GM19043 (cell line): ENCODE data around the gene LPIN3.

Experiments
- ATAC-seq: cut with Tn5 transposase; IDR thresholded peaks from one replicate; pipeline ENCODE4 v1.9.1; 2021; ENCODE audit warnings: low read depth; ENCODE audit not compliant: unreplicated experiment

Gene LPIN3

DNA sequence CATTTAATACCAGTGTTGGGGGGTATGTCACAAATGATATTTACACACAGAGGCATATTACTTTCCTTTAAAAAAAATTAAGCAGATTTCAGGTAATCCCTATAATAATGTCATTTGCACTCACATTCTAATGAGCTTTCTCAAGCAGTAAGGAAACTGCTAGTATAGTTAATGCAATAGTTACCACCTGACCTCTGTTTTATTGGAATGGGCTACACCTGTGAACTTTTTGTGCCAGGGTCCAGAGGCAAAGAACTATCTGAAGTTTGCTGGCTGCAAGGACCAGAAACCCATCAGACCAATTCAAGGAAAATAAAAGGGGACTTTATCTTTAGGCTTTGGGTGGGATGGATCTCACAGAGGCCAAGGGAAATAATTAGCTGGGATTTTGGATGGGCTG lies 20.2 kb upstream of the LPIN3 start:
- ATAC-seq, result no peak

DNA sequence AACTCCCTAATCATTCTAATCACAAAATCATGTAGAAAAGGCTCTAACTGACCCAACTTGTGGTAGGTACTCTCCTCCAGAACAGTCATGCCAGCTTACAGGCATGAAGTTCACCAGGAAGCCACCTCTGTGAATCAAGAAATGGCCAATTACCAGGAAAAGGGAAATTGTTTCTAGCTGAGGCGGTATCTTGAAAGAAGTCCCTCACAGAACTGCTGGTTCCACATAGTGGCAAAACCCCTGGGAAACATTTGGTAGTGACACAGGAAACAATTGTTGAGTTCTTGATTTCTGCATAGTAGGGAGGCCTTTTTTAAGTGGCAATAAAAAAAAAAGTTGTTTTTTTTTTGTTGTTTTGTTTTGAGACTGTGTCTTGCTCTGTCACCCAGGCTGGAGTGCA lies 19.6 kb upstream of the LPIN3 start:
- no peak for ATAC-seq

DNA sequence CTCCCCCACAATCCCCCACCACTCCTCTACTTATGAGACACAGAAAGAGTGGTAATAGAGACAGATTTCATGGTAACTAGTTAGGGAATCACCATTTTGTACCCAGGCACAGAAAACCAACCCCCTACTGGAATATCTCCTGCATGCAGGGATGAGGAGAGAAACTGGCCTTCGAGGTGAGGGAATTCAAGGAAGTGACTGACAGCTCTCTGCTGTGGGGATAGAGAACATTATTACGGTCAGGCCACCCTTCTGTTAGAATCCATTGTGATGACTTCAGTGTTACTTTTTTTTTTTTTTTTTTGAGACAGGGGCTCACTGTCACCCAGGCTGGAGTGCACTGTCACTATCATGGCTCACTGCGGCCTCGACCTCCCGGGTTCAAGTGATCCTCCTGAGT lies 13.4 kb upstream of the LPIN3 start:
- ATAC-seq, result no peak

DNA sequence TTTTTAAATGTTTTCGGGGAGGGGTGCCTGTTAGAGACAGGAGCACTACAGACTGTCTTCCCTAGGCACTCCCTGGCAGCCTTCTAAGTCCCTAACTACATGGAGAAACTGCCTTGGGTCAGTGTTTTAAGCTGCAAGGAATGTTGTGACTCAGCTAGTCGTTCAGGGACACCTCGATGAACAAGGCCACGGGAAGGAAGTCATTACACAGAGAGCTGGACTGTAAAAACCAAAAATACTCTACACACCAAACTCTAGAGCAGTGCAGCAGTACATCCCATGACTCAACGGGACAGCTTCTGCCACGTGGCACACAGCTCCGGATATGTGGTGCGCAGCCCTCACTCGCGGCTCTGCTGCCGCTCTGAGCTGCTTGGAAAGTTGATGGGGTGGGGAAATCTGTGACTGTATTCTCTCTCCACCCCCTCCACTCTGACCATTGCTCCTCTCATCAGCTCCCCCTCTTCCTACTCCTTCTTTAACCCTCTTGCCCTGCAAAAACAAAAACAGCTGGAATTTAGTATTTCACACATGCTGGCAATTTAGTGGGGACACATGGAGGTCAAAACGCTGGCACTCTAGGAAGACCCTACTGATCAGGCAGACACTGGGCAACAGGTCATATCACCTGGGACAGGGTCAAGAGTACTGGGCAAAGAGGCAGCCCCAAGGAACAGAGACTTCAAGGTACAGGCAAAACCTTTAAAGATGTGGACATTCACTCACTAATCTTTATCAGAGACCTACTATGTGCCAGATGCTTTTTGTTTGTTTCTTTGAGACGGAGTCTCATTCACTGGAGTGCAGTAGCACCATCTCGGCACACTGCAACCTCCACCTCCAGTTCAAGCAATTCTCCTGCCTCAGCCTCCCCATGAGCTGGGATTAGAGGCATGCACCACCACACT lies 10.9 kb upstream of the LPIN3 start:
- ATAC-seq, result peak; percentile 89

DNA sequence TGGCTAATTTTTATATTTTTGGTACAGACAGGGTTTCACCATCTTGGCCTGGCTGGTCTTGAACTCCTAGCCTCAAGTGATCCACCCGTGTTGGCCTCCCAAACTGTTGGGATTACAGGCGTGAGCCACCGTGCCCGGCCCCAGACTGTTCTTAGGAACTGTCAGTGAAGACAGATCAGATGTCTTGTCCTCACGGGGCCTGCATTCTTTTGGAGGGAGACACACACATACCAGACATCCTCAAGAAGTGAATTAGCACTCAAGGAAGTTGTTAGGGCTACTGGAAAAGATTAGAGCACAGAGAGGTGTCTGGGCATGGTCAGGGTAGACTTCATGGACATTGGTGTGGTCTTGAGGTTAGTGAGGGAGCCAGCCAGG lies 10.3 kb upstream of the LPIN3 start:
- no peak for ATAC-seq

DNA sequence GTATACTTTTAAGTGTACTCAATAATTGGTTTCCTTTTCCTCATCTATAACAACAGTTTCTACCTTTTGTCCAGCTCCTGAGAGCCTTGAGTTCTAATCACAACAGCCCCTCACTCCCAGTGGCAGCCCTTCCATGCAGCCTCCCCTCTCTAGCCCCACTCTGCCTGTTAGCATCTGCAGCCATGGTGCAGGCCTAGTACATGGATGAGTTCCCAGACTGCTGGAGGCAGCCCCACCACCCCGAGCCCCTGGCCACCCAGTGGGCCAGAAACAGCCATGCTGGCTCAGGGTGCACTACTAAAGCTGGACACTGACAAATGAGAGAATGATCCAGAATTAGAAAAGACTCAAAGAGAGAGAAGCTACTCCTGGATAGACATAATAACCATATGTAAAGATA lies 9.7 kb upstream of the LPIN3 start:
- ATAC-seq, result no peak

DNA sequence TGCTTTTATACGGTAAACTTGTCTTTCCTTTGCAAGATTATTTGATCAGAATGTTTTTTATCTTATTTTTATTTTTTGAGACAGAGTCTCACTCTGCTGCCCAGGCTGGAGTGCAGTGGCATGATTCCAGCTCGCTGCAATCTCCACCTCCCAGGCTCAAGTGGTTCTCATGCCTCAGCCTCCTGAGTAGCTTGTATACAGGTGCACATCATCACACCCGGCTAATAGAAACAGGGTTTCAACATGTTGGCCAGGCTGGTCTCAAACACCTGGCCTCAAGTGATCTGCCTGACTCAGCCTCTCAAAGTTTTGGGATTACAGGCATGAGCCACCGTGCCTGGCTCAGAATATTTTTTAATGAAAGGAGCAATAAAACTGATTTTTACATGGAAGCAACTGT lies 8.9 kb upstream of the LPIN3 start:
- ATAC-seq, result no peak

DNA sequence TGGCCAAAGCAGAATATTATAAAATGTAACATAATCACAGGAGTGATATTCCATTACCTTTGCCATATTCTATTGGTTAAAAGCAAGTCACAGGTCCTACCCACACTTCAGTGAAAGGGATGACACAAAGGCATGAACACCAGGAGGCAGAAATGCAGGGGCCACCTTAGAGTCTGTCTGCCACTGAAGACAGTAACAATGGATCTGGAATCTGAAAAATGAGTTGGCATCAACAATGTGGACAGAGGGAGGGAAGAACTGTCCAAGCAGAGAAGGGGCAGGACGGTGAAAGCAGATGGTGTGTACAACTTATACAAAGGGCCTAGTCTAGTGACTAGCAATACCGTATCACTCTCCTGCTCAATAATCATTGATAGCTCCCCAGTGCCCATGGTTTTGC lies 6.6 kb upstream of the LPIN3 start:
- no peak for ATAC-seq

DNA sequence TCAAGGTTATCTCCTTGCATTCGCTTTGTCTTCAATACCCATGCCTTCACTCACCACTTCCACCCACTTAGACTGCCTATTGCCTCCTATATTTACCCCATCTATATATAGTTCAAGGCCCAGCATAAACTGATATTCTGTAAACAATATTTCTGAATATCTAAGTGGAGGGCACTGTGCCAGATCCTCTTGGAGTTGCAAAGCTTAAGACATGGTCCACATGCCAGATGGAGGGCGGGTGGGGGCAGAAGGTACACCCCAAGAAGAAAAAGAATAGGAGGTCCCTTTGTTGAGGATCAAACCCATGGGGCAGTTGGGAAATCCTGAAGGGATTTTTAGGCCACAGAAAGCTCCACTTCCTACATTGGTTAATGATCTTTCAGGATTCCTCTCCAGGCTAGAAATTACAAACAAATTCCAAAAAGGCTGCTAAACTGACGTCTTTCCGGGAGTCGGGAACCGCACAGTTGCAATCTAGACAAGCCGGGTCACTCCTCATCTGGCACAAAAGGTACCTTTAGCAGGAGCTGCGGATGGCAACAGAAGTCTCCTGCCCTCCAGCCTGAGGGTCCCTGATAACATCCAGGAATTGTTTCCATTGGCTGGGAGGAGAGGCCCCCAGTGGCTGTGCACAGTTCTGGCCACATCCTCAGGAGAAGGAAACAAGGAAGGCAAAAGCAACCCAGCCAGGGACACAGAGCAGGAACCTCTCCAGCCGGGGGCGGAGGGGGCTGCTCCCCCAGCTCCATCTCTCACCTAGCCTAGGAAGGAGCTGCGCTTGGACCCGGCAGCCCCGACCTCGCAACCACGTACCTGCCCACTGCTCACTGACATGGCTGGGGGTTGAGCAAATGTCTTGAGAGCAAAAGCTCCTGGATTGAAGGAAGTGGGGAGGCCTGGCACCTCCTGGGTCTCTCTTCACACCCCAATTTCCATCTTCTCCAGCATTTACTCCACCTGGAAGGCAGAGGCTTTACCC lies 5.9 kb upstream of the LPIN3 start:
- ATAC-seq, result no peak

DNA sequence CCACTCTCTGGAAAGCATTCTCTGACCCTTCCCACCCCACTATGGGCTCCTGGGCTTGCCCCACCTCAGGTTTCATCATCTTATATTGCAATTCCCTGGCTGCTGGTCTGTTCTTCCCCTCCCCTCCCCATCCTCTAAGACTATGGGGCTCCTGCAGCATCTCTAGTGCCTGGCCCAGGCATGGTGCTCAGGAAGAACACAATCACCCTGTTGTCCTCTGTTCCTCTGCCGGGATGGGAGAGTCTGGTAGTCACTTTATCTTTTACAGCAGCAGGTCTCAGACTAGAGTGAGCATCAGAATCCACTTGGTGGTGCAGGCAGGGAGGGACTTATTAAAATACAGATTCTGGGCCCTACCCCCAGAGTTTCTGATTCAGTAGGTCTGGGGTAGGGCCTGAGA lies 5.0 kb upstream of the LPIN3 start:
- ATAC-seq, result no peak

DNA sequence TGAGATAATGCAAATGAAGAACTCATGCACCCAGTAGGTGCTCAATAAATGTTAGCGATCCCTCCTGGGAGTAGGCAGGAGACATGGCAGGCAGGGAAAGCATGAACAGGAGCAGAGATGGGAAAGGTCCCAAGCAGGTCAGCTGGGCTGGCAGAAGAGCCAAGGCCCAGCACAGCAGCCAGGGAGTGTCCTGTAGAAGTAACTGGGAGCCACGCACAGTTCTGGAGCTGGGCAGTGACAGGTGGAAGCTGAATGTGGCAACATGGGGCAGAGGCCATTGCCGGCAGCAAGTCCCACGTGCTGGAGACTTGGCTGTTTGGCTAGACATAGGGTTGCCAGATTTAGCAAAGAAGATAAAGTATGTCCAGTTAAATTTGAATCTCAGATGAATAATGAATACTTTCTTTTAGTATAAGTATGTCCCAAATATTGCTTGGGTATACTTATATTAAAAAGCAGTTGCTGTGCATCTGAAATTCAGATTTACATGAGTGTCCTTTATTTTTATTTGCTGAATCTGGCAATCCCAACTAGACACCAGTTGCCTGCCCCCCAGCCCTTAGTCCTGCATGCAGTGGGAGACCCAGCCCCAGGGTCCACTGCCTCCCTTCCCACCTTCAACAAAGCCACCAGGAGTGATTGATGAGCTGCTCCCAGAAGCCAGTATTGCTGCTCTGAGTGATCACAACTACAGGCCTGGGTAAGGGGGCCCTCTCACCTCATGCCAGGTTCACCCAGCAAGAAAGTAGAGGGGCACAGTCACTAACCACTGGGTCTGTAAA lies 3.7 kb upstream of the LPIN3 start:
- ATAC-seq, result no peak

DNA sequence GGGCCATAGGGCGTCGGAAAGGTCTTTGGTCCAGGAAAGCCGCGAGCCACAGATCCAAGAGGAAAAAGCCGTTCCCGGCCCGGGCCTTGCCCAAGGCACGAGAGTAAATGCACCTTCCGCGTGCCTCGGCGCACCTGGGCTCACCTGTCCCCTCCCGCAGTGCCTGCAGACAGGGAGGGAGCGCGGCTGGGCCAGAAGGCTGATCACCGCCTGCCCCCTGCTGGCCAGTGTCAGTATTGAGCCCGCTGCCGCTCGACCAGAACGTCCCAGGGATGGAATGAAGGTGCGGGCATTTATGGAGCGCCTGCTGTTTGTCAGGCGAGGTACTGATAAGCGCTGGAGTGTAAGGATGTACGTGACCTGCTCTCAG lies 679 bp upstream of the LPIN3 start:
- ATAC-seq, result peak; percentile 72

DNA sequence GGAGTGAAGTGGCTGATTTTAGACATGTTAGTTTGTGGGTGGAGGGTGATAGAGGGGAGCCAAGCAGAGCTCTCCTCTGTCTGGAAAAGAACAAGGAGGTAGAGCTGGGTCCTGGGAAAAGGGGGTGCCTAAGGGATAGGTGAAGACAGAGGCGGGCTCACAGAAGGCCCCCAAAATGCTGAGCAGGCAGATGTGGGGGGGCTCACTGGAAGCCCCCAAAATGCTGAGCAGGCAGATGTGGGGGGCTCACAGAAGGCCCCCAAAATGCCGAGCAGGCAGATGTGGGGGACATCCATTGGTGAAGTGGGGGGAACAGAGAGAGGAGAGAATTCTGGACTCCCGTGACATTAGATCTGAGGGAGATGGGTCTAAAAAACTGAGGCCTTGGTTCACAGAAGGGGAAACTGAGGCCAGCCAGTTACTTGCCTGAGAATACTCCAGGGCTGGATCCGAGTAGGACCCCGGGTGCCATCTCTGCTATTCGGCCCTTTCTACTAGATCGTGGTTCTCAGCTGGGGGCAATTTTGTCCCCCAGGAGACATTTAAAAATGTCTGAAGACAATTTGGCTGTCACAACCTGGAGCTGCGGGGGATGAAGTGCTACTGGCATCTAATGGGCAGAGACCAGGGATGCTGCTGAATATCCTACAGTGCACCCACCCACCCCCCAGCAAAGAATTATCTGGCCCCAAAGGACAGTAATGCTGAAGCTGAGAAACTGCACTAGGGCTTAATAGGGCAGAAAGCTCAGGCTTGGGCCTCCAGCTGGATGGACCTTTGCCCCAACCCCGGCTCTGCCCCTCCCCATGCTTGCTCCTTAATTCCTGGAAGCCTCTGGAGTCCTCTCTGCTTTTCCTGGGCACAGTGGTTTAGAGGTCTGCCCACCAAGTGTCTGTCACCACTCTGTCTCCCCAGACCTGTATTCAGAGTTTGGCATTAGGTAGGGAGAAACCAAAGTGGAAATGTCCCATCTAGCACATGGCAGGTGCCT lies 2.1 kb downstream of the LPIN3 start:
- no peak for ATAC-seq

DNA sequence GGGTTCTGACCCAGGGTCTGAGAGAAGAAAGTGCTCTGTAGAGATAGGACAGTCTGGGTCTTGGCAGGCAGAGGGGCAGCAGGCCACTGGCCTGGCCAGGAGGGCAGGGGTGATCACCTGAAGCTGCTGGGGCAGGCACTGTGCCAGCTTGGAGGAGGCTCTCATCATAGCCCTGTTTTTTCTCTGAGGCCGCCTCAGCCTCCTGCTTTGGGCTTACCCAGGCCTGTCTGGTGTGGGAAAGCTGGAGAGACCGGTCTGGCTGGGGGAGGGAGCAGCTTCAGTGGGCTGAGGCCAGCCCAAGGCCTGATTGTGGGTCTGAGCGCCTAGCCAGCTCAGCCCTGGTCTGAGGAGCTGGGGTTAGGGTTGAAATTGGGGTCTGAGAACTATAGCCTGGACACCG lies 3.9 kb downstream of the LPIN3 start:
- no peak for ATAC-seq

DNA sequence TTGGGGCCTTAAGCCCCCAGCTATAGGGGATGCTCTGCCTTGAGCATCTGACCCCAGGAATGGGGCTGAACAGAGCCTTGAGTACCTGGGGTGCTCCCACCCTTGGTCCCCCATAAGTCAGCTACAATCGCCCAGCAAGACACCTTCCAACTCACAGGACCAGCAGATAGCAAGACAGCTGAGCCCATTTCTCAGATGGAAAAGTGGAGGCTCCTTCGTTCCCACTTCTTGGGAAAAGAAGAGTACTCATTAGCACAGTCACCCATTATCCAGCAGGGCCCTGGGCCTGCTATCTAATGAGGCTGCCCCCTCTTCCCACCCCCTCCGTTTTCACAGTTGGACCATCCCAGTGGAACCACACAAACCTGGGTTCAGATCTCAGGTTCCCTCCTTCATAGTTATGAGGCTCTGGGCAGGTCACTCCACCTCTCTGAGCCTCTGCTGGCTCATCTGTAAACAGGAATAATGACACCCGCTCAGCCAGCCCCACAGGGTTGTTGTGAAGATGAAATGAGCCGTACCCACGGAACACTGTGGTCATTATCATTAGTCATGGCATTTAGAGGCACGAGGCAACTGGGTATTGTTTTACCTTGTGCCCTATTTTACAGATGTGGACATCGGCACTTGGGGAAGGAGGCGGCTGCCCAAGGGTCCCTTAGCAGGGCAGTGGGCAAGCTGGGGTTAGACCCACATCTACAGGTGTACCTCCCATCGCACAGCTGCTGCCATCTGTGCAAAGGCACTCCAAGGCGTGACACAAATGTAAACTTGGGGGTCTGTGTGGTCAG lies 4.5 kb downstream of the LPIN3 start:
- no peak for ATAC-seq

DNA sequence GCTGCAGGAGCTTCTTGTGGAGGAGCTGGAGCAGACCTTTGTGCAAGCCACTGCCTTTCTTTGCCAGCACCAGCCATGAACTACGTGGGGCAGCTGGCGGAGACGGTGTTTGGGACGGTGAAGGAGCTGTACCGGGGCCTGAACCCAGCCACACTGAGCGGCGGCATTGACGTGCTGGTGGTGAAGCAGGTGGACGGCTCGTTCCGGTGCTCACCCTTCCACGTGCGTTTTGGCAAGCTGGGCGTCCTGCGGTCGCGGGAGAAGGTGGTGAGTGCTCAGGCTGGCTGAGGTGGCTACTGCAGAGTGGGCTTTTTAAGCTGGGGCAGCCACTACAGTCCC lies 5.1 kb downstream of the LPIN3 start:
- no peak for ATAC-seq

DNA sequence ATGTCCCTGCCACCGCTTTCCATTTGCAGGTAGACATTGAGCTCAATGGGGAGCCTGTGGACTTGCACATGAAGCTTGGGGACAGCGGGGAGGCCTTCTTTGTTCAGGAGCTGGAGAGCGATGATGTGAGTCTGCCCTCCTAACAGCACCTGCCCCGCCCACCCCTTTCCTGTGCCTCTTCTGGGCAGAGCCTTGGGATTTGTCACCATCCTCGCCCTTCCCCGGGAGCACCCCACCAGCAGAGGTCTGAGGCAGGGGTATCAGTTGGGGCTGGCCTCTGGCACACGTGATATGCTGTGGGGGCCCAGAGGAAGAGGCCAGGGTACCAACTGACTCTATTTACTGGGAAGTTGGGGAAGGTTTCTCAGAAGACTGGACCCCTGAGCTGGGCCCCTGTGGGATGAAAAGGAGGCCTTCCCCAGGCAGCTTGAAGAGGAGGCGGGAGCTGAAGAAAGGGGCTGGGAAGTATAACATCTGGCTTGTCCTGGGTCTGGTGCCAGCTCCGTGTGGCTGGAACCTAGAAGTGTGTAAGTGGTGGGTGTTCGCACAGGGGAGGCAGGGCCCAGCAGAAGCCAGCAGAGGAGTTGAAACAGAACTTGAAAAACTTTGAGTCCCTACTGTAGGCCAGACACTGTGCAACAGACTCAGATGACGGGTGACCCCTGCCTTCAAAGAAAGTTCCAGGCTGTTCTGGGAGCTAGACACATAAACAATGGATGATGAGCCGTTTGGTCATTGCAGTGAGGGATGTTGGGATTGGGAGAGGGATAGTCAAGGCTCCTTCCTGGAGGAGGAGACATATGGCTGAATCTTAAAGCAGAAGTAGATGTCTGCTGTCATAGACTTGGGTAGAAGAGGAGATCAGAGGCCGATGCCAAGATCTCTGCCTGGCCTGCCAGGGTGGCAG lies 7.2 kb downstream of the LPIN3 start:
- no peak for ATAC-seq
